Common myeloid progenitor, CD34-positive (primary cell): Measurements from ENCODE around the gene IL22RA1.

Experiments
- CTCF ChIA-PET: fragments of 350-600 bp; sonication (Branson Sonifier 250); formaldehyde crosslinking; loops from one replicate; lab custom pipeline; 2021; ENCODE audit warnings: antibody characterized with exemption; lab: Charles Lee
- POLR2A ChIA-PET: fragments of 350-600 bp; sonication (Branson Sonifier 250); formaldehyde crosslinking; loops from one replicate; lab custom pipeline; 2021; ENCODE audit warnings: antibody characterized with exemption; lab: Charles Lee
- DNase-seq, 3 donors: peaks; one replicate each; pipeline versions ENCODE4 v3.0.0 to v3.0.0-alpha.2; 2013
- H3K27ac ChIP-seq, 2 experiments: 1 replicate in 1 of 2; 2 replicates in 1 of 2; pipeline ENCODE4 v1.7.0; 2013; ENCODE audit warnings: inconsistent platforms in 2 of 2, low read length in 2 of 2, mild to moderate bottlenecking in 2 of 2, low read depth in 1 of 2, moderate library complexity in 1 of 2; ENCODE audit not compliant: severe bottlenecking in 2 of 2, insufficient read depth in 1 of 2, poor library complexity in 1 of 2
- H3K27me3 ChIP-seq, 5 experiments: replicated peaks in 2 of 5; 1 replicate in 3 of 5; 2 replicates in 2 of 5; pipeline versions ENCODE4 v1.6.1 to v1.7.0; 2013; ENCODE audit warnings: low read length in 4 of 5, mild to moderate bottlenecking in 2 of 5, moderate library complexity in 2 of 5, inconsistent platforms in 1 of 5; ENCODE audit not compliant: insufficient read depth in 5 of 5, control insufficient read depth in 4 of 5
- H3K36me3 ChIP-seq, 4 experiments: 1 replicate in 2 of 4; 2 replicates in 2 of 4; pipeline versions ENCODE4 v1.6.1 to v1.7.0; 2013; ENCODE audit warnings: low read length in 3 of 4, control low read depth in 1 of 4, mild to moderate bottlenecking in 1 of 4; ENCODE audit not compliant: control insufficient read depth in 4 of 4, insufficient read depth in 4 of 4
- H3K4me1 ChIP-seq, 4 experiments: 1 replicate in 3 of 4; 2 replicates in 1 of 4; pipeline versions ENCODE4 v1.6.1 to v1.7.1; 2013; ENCODE audit warnings: low read length in 3 of 4, mild to moderate bottlenecking in 3 of 4, control low read depth in 1 of 4, inconsistent platforms in 1 of 4, moderate library complexity in 1 of 4; ENCODE audit not compliant: control insufficient read depth in 4 of 4, insufficient read depth in 4 of 4; ENCODE audit errors: control extremely low read depth in 1 of 4
- H3K4me3 ChIP-seq, 7 experiments: 1 replicate in 4 of 7; 2 replicates in 3 of 7; pipeline versions ENCODE4 v1.5.1 to v1.7.0; 2013; ENCODE audit warnings: mild to moderate bottlenecking in 7 of 7, low read length in 6 of 7, moderate library complexity in 6 of 7, inconsistent platforms in 2 of 7, low read depth in 2 of 7, control low read depth in 1 of 7; ENCODE audit not compliant: insufficient read depth in 4 of 7, control insufficient read depth in 1 of 7; ENCODE audit errors: extremely low read depth in 1 of 7
- H3K9me3 ChIP-seq, 5 experiments: 1 replicate in 4 of 5; 2 replicates in 1 of 5; pipeline versions ENCODE4 v1.6.1 to v1.7.1; 2013; ENCODE audit warnings: low read length in 4 of 5, mild to moderate bottlenecking in 2 of 5, inconsistent platforms in 1 of 5, low read depth in 1 of 5, moderate library complexity in 1 of 5; ENCODE audit not compliant: control insufficient read depth in 4 of 5, insufficient read depth in 2 of 5; ENCODE audit errors: control extremely low read depth in 1 of 5
- WGBS: methylation state at CpG from one replicate; pipeline ENCODE4 v1.1.5; 2013; ENCODE audit not compliant: insufficient coverage; 5-methylcytosine and 5-hydroxymethylcytosine counted together

Gene IL22RA1

GRCh38 chr1:24086466-24086865, 56.5 kb downstream of the IL22RA1 start:
- Histone ChIP-seq H3K4me1 (no peaks in the 10 kb centered on the region), H3K4me3 (no peak overlapping the region), H3K36me3 (no peaks in the 10 kb centered on the region), H3K27me3 (peaks cover 0 to 3% (median 0%) of the 10 kb centered on the region in 5 experiments), H3K27ac (no peak overlapping the region), H3K9me3 (no peaks in the 10 kb centered on the region)
- 96% methylated on average over 16 of the region's 16 CpGs for WGBS
- no peak for DNase-seq
- POLR2A ChIA-PET = no interaction called here
- CTCF ChIA-PET = no interaction called here

- peaks cover 0 to 3% (median 0%) of the 10 kb centered on the region in 5 experiments for H3K27me3 ChIP-seq
- ChIA-PET CTCF (no interaction called here), POLR2A (no interaction called here)
- H3K9me3 ChIP-seq = no peaks in the 10 kb centered on the region
- H3K27ac ChIP-seq = no peak overlapping the region
- no peaks in the 10 kb centered on the region for H3K36me3 ChIP-seq
- WGBS = no CpG with 5 or more reads among the region's 3 CpGs
- H3K4me3 ChIP-seq = no peak overlapping the region
- no peak for DNase-seq
- H3K4me1 ChIP-seq = no peaks in the 10 kb centered on the region
Measured at GRCh38 chr1:24085546-24085945, 57.4 kb downstream of the IL22RA1 start.

DNA sequence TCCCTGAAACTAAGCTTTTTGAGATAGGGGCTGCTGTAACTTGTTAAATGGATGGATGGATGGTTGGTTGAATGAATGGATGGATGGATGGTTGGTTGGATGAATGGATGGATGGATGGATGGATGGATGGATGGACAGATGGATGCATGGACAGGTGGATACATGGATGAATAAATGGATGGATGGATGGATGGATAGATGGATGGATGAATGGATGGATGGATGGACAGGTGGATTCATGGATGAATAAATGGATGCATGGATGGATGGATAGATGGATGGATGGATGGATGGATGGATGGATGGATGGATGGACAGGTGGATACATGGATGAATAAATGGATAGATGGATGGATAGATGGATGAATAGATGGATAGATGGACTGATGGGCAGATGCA, 57.9 kb downstream of the IL22RA1 start:
- H3K9me3 ChIP-seq = no peaks in the 10 kb centered on the region
- H3K36me3 ChIP-seq = no peaks in the 10 kb centered on the region
- H3K4me3 ChIP-seq = no peak overlapping the region
- H3K27me3 ChIP-seq = peaks cover 0 to 3% (median 0%) of the 10 kb centered on the region in 5 experiments
- ChIA-PET POLR2A (interaction anchor here (0.6 kb wide), 1 partner anchor 580 kb away, joined by 3 read pairs; no protein-coding TSS in a partner anchor), CTCF (no interaction called here)
- DNase-seq = no peak
- no peaks in the 10 kb centered on the region for H3K4me1 ChIP-seq
- H3K27ac ChIP-seq = no peak overlapping the region

DNA sequence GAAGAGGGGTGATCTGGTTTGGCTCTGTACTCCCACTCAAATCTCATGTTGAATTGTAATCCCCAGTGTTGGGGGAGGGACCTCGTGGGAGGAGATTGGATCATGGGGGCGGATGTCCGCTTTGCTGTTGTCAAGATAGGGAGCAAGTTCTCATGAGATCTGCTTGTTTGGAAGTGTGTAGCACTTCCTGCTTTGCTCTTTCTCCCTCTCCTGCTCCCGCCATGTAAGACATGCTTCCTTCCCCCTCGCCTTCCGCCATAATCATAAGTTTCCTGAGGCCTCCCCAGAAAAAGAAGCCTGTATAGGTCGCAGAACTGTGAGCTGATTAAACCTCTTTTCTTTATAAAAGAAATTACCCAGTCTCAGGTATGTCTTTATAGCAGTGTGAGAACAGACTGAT, 58.9 kb downstream of the IL22RA1 start:
- H3K27me3 ChIP-seq = peaks cover 0 to 4% (median 0%) of the 10 kb centered on the region in 5 experiments
- no peak overlapping the region for H3K27ac ChIP-seq
- no peaks in the 10 kb centered on the region for H3K36me3 ChIP-seq
- no CpG with 5 or more reads among the region's 7 CpGs for WGBS
- H3K9me3 ChIP-seq = no peaks in the 10 kb centered on the region
- H3K4me3 ChIP-seq = no peak overlapping the region
- ChIA-PET POLR2A (no interaction called here), CTCF (no interaction called here)
- H3K4me1 ChIP-seq = no peaks in the 10 kb centered on the region
- no peak for DNase-seq

GRCh38 chr1:24082372-24082771, 60.6 kb downstream of the IL22RA1 start:
- H3K27me3 ChIP-seq = peaks cover 0 to 4% (median 0%) of the 10 kb centered on the region in 5 experiments
- ChIA-PET POLR2A (no interaction called here), CTCF (interaction anchor here (1.2 kb wide), 1 partner anchor 11 kb away, joined by 3 read pairs; no protein-coding TSS in a partner anchor)
- H3K27ac ChIP-seq = no peak overlapping the region
- H3K4me3 ChIP-seq = no peak overlapping the region
- no peaks in the 10 kb centered on the region for H3K4me1 ChIP-seq
- H3K36me3 ChIP-seq = no peaks in the 10 kb centered on the region
- no peak for DNase-seq
- 95% methylated on average over 8 of the region's 8 CpGs for WGBS
- no peaks in the 10 kb centered on the region for H3K9me3 ChIP-seq

DNA sequence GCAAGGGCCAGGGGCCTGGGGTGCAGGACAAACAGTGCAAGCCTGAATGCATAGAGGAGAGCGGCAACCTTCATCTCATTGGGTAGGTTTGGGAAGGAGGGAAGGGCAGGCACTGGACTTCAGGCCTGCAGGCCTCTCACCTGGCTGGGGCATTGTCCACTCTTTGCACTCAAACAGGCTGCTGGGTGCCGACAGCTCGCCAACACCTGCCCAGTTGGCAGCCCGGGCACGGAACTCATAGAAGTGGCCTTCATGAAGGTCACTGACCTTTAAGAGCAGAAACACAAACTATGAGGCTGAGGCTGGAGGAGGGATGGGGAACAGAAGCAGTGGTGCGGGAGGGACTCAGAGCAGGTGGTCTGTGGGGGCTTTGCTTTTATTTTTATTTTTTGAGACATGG, 61.8 kb downstream of the IL22RA1 start:
- DNase-seq = no peak
- POLR2A ChIA-PET = no interaction called here
- WGBS = 100% methylated on average over 5 of the region's 6 CpGs
- Histone ChIP-seq H3K4me1 (no peaks in the 10 kb centered on the region), H3K36me3 (no peaks in the 10 kb centered on the region), H3K9me3 (no peaks in the 10 kb centered on the region), H3K4me3 (no peak overlapping the region), H3K27me3 (peaks cover 0 to 4% (median 0%) of the 10 kb centered on the region in 5 experiments), H3K27ac (no peak overlapping the region)
- CTCF ChIA-PET = interaction anchor here (1.2 kb wide), 1 partner anchor 10 kb away, joined by 3 read pairs; no protein-coding TSS in a partner anchor

- 91% methylated on average over 7 of the region's 10 CpGs for WGBS
- Histone ChIP-seq H3K27ac (no peak overlapping the region), H3K4me3 (no peak overlapping the region), H3K27me3 (peaks cover 0 to 7% (median 0%) of the 10 kb centered on the region in 5 experiments), H3K36me3 (no peaks in the 10 kb centered on the region), H3K9me3 (no peaks in the 10 kb centered on the region), H3K4me1 (no peaks in the 10 kb centered on the region)
- ChIA-PET CTCF (interaction anchor here (0.8 kb wide), 1 partner anchor 9 kb away, joined by 3 read pairs; no protein-coding TSS in a partner anchor), POLR2A (no interaction called here)
- no peak for DNase-seq
Measured at GRCh38 chr1:24080131-24080530, 62.8 kb downstream of the IL22RA1 start.
